GM21737 (cell line): ENCODE results near the gene HSFX2.
"Not testable (repeated sequence)": the region's sequence is repeated elsewhere in the genome, so short reads cannot be mapped to it uniquely, and the experiment has no call there.

Experiments used
- ATAC-seq: cut with Tn5 transposase; IDR thresholded peaks from one replicate; pipeline ENCODE4 v1.9.1; 2021; ENCODE audit warnings: mild to moderate bottlenecking, moderate library complexity; ENCODE audit not compliant: unreplicated experiment

The HSFX2 gene

GRCh38 chrX:149595214-149595613 is at the start of gene HSFX2:
Gene HSFX2 (minus strand): TSS chrX:149595314. CDS start chrX:149594700, 614 bp downstream.
- ATAC-seq, result not testable (repeated sequence)

- ATAC-seq, result no peak
Measured at GRCh38 chrX:149643496-149643895, 48.4 kb upstream of the HSFX2 start.

GRCh38 chrX:149641835-149642234 is 46.7 kb upstream of the HSFX2 start:
- no peak for ATAC-seq

- ATAC-seq, result no peak
Measured at GRCh38 chrX:149641432-149641831, 46.3 kb upstream of the HSFX2 start.

GRCh38 chrX:149639568-149639967 is 44.5 kb upstream of the HSFX2 start:
- ATAC-seq, result no peak

- no peak for ATAC-seq
Measured at GRCh38 chrX:149638860-149639259, 43.7 kb upstream of the HSFX2 start.

GRCh38 chrX:149633511-149633910 is 38.4 kb upstream of the HSFX2 start:
- no peak for ATAC-seq

- ATAC-seq, result peak; percentile 92
Measured at GRCh38 chrX:149631234-149632165, 36.4 kb upstream of the HSFX2 start, which contains the start of gene TMEM185A. Gene TMEM185A (minus strand): TSS chrX:149631792. CDS start chrX:149631580, 212 bp downstream.

GRCh38 chrX:149630681-149631233 is 35.6 kb upstream of the HSFX2 start:
- ATAC-seq, result no peak

GRCh38 chrX:149629730-149630387 is 34.7 kb upstream of the HSFX2 start:
- ATAC-seq, result no peak

- no peak for ATAC-seq
Measured at GRCh38 chrX:149628768-149629167, 33.7 kb upstream of the HSFX2 start.

GRCh38 chrX:149628280-149628679 is 33.2 kb upstream of the HSFX2 start:
- ATAC-seq, result no peak

GRCh38 chrX:149626829-149627228 is 31.7 kb upstream of the HSFX2 start:
- ATAC-seq, result not testable (repeated sequence)

GRCh38 chrX:149619662-149620061 is 24.5 kb upstream of the HSFX2 start:
- ATAC-seq, result not testable (repeated sequence)

GRCh38 chrX:149618871-149619270 is 23.8 kb upstream of the HSFX2 start:
- ATAC-seq, result no peak

- no peak for ATAC-seq
Measured at GRCh38 chrX:149611623-149612175, 16.6 kb upstream of the HSFX2 start.

- ATAC-seq, result no peak
Measured at GRCh38 chrX:149610511-149610910, 15.4 kb upstream of the HSFX2 start.

- ATAC-seq, result no peak
Measured at GRCh38 chrX:149607699-149608098, 12.6 kb upstream of the HSFX2 start.

- not testable (repeated sequence) for ATAC-seq
Measured at GRCh38 chrX:149605248-149605885, 10.3 kb upstream of the HSFX2 start.

- ATAC-seq, result not testable (repeated sequence)
Measured at GRCh38 chrX:149598603-149599002, 3.5 kb upstream of the HSFX2 start.

- ATAC-seq, result not testable (repeated sequence)
Measured at GRCh38 chrX:149595943-149596342, 829 bp upstream of the HSFX2 start.
